ENCODE results near the gene PRDM8. TPM values are rescaled to one million over a fixed set of nuclear protein-coding genes. Genes with fewer than 3 reads are reported as not detected.
A peak's percentile ranks its signal among the peaks of the same experiment; 100 is the strongest.

The PRDM8 gene
- total and polyA plus RNA-seq, 7 donors: 1.2 to 17.4 (median 14.9) TPM; not detected in 1

- 66 to 85% methylated on average over 3 of the region's 3 CpGs for WGBS, 2 donors
- Histone ChIP-seq H3K9me3 (peaks cover 0 to 9% (median 6%) of the 10 kb centered on the region in 4 donors), H3K27me3 (no peaks in the 10 kb centered on the region), H3K27ac (no peak overlapping the region), H3K4me1 (peaks cover 0 to 20% (median 14%) of the 10 kb centered on the region in 4 donors), H3K4me3 (no peak overlapping the region), H3K36me3 (no peaks in the 10 kb centered on the region)
- no peak for TF ChIP-seq CTCF (IDR thresholded peaks at IDR 0.05)
- TF ChIP-seq POLR2AphosphoS5 (IDR thresholded peaks at IDR 0.05): no peak
- no peak for TF ChIP-seq POLR2A (IDR thresholded peaks at IDR 0.05)
- no peak for TF ChIP-seq EP300 (IDR thresholded peaks at IDR 0.05)
- intact Hi-C loops (cut with DNase I): loop anchor here (10.0 kb wide), 1 partner anchor 266 kb away; no protein-coding TSS in a partner anchor
- no peak for DNase-seq
Observed at GRCh38 chr4:80180743-80181142, 16.6 kb upstream of the PRDM8 start.

- Histone ChIP-seq H3K27me3 (no peaks in the 10 kb centered on the region), H3K27ac (peak overlapping the region in 2 of 4 donors; percentile 85), H3K36me3 (no peaks in the 10 kb centered on the region), H3K9me3 (peaks cover 0 to 9% (median 6%) of the 10 kb centered on the region in 4 donors), H3K4me1 (peaks cover 0 to 29% (median 19%) of the 10 kb centered on the region in 4 donors), H3K4me3 (no peak overlapping the region)
- DNase-seq: no peak
- intact Hi-C loops (cut with DNase I): loop anchor here (10.0 kb wide), 1 partner anchor 268 kb away; no protein-coding TSS in a partner anchor
- no peak for TF ChIP-seq POLR2A (IDR thresholded peaks at IDR 0.05)
- TF ChIP-seq CTCF (IDR thresholded peaks at IDR 0.05): no peak
- no peak for TF ChIP-seq POLR2AphosphoS5 (IDR thresholded peaks at IDR 0.05)
- no peak for TF ChIP-seq EP300 (IDR thresholded peaks at IDR 0.05)
- 22 to 42% methylated on average over 10 of the region's 10 CpGs for WGBS, 2 donors
Observed at GRCh38 chr4:80182237-80182866, 15.0 kb upstream of the PRDM8 start.

DNA sequence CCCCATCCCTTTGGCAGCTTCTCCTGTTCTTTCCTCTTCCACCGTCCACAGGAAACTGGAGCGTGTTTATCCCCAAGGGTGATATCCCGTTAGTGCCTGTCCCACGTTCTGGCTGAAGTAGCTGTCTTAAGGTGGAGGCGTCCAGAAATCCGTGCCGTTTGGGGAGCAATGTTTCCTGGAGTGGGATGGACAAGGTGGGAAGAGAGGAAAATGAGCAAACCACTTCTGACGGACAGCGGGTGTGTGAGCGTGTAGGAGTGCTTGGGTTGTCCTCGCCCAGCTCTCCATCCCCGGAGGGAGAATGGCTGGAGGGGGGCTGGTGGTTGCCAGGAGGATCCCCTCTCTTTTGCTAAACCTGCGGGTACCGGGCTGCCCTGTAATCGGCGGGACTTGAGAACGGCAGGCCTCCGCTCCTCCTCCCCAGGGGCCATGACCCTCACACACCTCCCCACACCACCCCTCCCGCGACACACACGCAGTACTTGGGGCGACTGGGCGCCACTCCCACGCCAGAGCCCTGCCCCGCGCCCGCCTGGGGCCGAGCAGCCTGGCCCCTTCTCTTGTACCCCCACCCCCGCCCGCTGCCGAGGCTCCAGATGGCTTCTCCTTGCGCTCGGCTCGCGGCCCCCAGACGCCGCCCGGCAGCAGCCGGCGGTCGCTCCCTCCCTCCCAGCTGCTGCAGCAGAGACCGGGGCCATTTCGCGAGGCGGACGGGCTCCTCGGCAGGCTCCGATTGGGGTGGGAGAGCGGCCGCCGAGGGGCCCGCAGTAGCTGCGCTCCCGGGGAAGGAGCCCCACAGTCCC is 13.9 kb upstream of the PRDM8 start:
- H3K27ac ChIP-seq: peak overlapping the region; percentile 76 to 86 (median 85)
- H3K9me3 ChIP-seq: peaks cover 0 to 9% (median 6%) of the 10 kb centered on the region in 4 donors
- H3K36me3 ChIP-seq: no peaks in the 10 kb centered on the region
- intact Hi-C loops (cut with DNase I): loop anchor here (1.0 to 10.0 kb wide), 4 partner anchors 19 to 1141 kb away; no protein-coding TSS in a partner anchor
- H3K4me3 ChIP-seq: peak overlapping the region; percentile 55 to 80 (median 71)
- peaks cover 0 to 29% (median 19%) of the 10 kb centered on the region in 4 donors for H3K4me1 ChIP-seq
- TF ChIP-seq POLR2AphosphoS5 (IDR thresholded peaks at IDR 0.05): no peak
- no peak for TF ChIP-seq CTCF (IDR thresholded peaks at IDR 0.05)
- TF ChIP-seq EP300 (IDR thresholded peaks at IDR 0.05): no peak
- TF ChIP-seq POLR2A (IDR thresholded peaks at IDR 0.05): no peak
- H3K27me3 ChIP-seq: no peaks in the 10 kb centered on the region
- DNase-seq: peak; percentile 83
- 2 to 11% methylated on average over 54 of the region's 54 CpGs for WGBS, 2 donors

GRCh38 chr4:80184053-80184824 is 13.1 kb upstream of the PRDM8 start:
- Histone ChIP-seq H3K9me3 (peaks cover 0 to 4% (median 2%) of the 10 kb centered on the region in 4 donors), H3K4me1 (peaks cover 0 to 29% (median 19%) of the 10 kb centered on the region in 4 donors), H3K36me3 (no peaks in the 10 kb centered on the region), H3K4me3 (peak overlapping the region; percentile 55 to 80 (median 71)), H3K27me3 (no peaks in the 10 kb centered on the region), H3K27ac (peak overlapping the region; percentile 76 to 86 (median 85))
- intact Hi-C loops (cut with DNase I): loop anchor here (1.0 to 10.0 kb wide), 4 partner anchors 18 to 1141 kb away; no protein-coding TSS in a partner anchor
- TF ChIP-seq CTCF (IDR thresholded peaks at IDR 0.05) (peak; percentile 89 to 95 (median 92)), EP300 (IDR thresholded peaks at IDR 0.05) (no peak), POLR2A (IDR thresholded peaks at IDR 0.05) (no peak), POLR2AphosphoS5 (IDR thresholded peaks at IDR 0.05) (peak; percentile 20 to 58 (median 46))
- DNase-seq: peak; percentile 95
- 1% methylated on average over 46 of the region's 46 CpGs for WGBS, 2 donors

All from sigmoid colon (tissue), 7 donors.